Kasumi-1 (cell line): ENCODE measurements around the gene CRISPLD2.
"Not testable (repeated sequence)": the region's sequence is repeated elsewhere in the genome, so short reads cannot be mapped to it uniquely, and the experiment has no call there.

Source experiments
- DNase-seq, 2 experiments: peaks; one replicate each; lab custom pipeline; 2025; lab: John Stamatoyannopoulos, UW

CRISPLD2 gene

GRCh38 chr16:84821728-84822689, 2.2 kb downstream of the CRISPLD2 start:
- no peak for DNase-seq

- DNase-seq, result no peak
These were observed 3.2 kb downstream of the CRISPLD2 start for GRCh38 chr16:84822990-84823389.

DNA sequence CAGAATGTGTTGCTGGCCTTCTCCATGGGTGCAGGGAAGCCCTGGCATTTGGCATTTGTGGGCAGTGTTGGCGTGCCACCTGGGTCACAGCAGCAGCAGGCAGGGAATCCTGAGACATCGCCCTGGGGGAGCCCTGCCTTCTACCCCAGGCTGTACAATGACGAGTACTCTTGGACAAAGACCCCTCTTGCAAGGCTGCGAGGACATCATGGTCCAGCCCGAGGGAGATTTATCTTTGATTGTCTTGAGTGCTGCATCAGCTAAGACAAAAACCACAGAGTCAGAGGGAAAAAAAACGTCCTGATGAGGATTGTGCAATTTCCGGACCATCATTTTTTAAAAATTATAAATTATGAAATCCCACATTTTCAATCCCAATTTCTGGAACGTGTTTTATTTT, 3.7 kb downstream of the CRISPLD2 start:
- DNase-seq, result no peak

- DNase-seq, result no peak
These were observed 4.1 kb downstream of the CRISPLD2 start for GRCh38 chr16:84823926-84824325.

GRCh38 chr16:84825896-84826557, 6.2 kb downstream of the CRISPLD2 start:
- no peak for DNase-seq

- DNase-seq, result no peak
These were observed 6.8 kb downstream of the CRISPLD2 start for GRCh38 chr16:84826558-84826941.

- DNase-seq, result no peak
These were observed 7.4 kb downstream of the CRISPLD2 start for GRCh38 chr16:84827131-84827574.

DNA sequence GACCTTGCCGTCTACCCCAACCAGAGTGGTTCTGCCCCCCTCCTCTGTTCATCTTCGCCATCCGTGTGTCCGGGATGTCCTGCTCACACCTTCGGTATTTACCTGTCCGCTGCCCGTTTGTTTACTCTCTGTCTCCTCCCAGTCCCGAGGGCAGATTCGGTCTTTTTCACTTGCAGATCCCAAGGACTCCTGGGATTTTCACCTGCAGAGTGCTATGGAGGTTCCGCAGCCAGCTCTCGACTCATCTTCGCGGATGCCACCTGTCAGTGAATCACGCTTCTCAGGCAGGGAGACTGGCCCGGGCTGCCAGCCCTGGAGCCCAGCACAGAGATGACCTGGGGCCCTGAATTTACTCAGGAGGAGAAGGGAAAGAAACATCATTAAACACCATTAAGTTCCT, 8.1 kb downstream of the CRISPLD2 start:
- DNase-seq, result no peak

- DNase-seq, result no peak
These were observed 8.5 kb downstream of the CRISPLD2 start for GRCh38 chr16:84828322-84828721.

DNA sequence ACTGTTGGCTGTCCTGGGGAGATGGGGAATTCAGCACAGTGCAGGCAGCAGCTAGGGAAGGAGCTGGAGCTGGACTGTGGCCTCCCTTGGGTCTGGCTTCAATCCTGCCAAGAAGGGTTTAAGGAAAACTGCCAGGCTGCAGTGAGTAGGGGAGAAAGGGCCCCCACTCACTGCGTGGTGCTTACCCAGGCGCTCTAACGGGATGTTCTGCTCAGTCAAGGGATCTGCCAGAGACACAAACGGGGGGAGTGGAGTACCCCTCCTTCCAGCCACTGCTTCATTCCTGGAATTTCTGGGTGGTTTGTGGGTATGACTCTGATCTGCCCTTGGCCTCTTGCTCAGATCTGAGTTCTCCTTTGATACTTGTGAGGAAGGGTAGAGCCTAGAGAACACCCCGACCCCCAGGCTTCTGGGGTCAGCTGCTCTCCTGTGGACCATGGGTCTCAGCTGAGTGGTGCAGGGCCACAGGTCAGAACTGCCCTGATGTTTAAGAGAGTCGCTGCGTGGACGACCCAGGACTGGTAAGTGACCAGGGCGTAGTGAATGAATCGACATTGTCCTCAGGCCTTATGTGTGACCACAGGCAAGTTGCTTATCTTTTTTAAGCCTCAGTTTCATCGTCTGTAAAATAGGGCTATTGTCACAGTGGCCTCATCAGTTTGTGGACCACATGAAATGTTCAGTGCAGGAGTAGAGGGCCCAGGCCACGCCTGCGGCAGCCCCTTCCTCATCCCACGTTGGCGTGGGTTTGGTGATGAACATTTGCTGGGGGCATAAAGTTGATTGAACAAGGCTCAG, 9.6 kb downstream of the CRISPLD2 start:
- no peak for DNase-seq

- DNase-seq, result no peak
These were observed 11.1 kb downstream of the CRISPLD2 start for GRCh38 chr16:84830765-84831384.

GRCh38 chr16:84831728-84832127, 11.9 kb downstream of the CRISPLD2 start:
- DNase-seq, result not testable (repeated sequence)

DNA sequence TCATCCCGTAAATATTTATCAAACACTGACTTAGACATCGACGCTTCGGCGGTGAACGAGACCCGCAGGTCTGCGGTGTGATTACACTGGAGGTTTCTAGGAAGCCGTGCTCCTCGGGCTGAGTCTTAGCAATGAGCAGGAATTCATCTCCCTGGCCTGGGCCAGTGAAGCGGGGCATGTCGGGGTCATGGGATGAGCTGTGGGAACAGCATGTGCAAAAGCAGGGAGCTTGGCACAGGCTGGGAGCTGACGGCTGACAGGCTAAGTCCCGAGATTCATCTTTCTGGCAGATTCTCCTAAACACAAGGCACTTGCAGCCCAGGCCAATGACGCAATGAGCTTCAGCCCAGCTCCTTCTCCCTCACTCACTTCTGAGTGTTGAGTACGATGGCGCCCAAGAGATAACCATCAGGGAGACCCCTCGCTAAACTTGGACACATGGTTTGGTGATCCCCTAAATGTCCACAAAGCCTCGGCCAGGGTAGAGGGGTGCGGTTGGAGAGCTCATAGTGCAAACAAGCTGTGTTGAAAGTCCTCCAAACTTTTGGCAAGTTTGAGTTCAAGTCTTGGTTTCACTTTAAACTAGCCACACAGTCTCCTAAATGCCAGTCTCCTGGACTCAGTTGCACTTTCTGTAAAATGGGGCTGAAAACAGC, 12.8 kb downstream of the CRISPLD2 start:
- no peak for DNase-seq

- DNase-seq, result no peak
These were observed 13.3 kb downstream of the CRISPLD2 start for GRCh38 chr16:84833144-84833500.

GRCh38 chr16:84833542-84834402, 14.0 kb downstream of the CRISPLD2 start:
- DNase-seq, result no peak

DNA sequence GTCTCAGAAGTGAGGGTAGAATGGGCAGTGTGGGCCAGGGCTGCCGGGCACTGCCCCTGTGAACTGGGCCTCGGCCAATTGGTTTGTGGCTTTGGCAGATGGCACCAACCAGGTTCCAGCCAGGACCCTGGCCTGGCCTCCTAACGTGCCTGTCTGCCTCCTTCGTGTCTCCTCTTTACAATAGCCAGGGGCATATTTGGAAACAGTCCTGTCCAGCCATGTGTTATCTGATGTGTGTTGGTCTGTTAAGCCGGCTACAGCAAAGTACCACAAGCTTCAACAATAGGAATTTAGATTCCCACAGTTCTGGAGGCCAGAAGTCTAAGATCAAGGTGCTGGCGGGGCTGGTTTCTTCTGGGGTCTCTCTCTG, 14.6 kb downstream of the CRISPLD2 start:
- DNase-seq, result no peak

DNA sequence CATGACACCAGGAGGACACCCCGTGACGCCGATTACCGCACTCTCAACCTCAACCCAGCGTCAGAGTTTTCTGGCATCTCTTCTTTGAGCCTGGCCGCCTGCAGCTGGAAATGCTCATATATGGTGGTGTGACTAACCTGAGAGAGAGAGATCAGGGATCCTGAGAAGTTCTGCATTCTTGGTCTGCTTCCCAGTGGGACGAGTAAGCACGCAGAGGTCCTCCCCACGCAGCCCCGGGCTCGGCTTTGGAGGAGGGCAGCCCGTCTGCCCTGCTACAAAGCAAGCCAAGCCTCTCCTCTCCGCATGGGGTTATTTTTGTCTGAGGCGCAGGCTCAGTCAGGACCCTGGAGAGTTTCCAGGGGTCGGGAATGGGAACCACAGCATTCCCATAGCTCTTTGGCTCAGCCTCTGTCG, 16.5 kb downstream of the CRISPLD2 start:
- no peak for DNase-seq

DNA sequence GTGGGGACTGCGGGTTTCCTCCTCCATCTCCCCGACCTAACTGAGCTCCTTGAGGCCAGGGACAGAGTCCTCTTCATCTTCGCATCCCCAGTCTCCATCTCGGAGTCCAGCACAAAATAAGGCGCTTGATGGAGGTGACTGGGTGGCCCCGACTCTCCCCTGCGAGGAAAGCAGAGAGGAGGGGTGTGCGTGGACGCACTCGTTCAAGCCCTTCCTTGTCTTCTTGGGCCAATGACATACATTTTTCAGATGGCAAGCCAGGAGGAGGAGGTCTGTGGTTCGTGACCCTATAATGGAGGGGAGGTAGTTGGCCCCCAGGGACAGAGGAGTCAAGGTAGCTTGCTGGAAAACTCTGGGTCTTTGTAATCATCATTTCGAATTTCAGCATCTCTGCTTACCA, 17.2 kb downstream of the CRISPLD2 start:
- no peak for DNase-seq

DNA sequence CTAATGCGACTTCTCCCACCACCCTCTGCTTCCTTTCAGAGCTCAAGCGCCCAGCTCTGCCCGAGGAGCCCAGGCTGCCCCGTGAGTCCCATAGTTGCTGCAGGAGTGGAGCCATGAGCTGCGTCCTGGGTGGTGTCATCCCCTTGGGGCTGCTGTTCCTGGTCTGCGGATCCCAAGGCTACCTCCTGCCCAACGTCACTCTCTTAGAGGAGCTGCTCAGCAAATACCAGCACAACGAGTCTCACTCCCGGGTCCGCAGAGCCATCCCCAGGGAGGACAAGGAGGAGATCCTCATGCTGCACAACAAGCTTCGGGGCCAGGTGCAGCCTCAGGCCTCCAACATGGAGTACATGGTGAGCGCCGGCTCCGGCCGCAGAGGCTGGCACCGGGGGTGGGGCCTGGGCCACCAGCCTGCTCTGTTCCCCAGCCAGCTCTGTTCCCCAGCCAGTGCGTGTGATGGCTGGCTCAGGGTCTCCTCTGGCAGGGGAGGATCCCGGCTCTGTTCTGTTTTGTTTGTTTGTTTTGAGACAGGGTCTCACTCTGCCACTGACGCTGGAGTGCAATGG, 18.7 kb downstream of the CRISPLD2 start:
- DNase-seq, result no peak

GRCh38 chr16:84839054-84839453, 19.3 kb downstream of the CRISPLD2 start:
- no peak for DNase-seq
